ENCODE results near the gene ZNF428. TPM values are rescaled to one million over a fixed set of nuclear protein-coding genes. Genes with fewer than 3 reads are reported as not detected.

ZNF428 gene
- total RNA-seq, 1 donor from 2014 or later = 52.5 TPM

GRCh38 chr19:43574424-43575155 is 44.8 kb downstream of the ZNF428 start:
- TF ChIP-seq, protein P1, sequence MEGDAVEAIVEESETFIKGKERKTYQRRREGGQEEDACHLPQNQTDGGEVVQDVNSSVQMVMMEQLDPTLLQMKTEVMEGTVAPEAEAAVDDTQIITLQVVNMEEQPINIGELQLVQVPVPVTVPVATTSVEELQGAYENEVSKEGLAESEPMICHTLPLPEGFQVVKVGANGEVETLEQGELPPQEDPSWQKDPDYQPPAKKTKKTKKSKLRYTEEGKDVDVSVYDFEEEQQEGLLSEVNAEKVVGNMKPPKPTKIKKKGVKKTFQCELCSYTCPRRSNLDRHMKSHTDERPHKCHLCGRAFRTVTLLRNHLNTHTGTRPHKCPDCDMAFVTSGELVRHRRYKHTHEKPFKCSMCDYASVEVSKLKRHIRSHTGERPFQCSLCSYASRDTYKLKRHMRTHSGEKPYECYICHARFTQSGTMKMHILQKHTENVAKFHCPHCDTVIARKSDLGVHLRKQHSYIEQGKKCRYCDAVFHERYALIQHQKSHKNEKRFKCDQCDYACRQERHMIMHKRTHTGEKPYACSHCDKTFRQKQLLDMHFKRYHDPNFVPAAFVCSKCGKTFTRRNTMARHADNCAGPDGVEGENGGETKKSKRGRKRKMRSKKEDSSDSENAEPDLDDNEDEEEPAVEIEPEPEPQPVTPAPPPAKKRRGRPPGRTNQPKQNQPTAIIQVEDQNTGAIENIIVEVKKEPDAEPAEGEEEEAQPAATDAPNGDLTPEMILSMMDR (IDR thresholded peaks at IDR 0.05) = no peak
- peak overlapping the region; percentile 95 for H3K4me3 Mint-ChIP-seq (ENCODE audit: unreplicated experiment)
- no peaks in the 10 kb centered on the region for H3K36me3 Mint-ChIP-seq (ENCODE audit: low read depth)
- peak overlapping the region; percentile 92 for H3K27ac Mint-ChIP-seq (ENCODE audit: unreplicated experiment)
- no peaks in the 10 kb centered on the region for H3K9me3 Mint-ChIP-seq (ENCODE audit: low read depth)
- no peak for DNase-seq (ENCODE audit: low spot score)
- peaks cover 2% of the 10 kb centered on the region for H3K27me3 Mint-ChIP-seq (ENCODE audit: low read depth)
- H3K4me1 Mint-ChIP-seq (ENCODE audit: low read depth) = peaks cover 12% of the 10 kb centered on the region

GRCh38 chr19:43572171-43572588 is 47.2 kb downstream of the ZNF428 start:
- DNase-seq (ENCODE audit: low spot score) = no peak
- no peaks in the 10 kb centered on the region for H3K36me3 Mint-ChIP-seq (ENCODE audit: low read depth)
- TF ChIP-seq, protein P1 (IDR thresholded peaks at IDR 0.05) = no peak
- H3K4me1 Mint-ChIP-seq (ENCODE audit: low read depth) = peaks cover 12% of the 10 kb centered on the region
- no peak overlapping the region for H3K27ac Mint-ChIP-seq (ENCODE audit: unreplicated experiment)
- H3K9me3 Mint-ChIP-seq (ENCODE audit: low read depth) = no peaks in the 10 kb centered on the region
- H3K27me3 Mint-ChIP-seq (ENCODE audit: low read depth) = no peaks in the 10 kb centered on the region
- H3K4me3 Mint-ChIP-seq (ENCODE audit: unreplicated experiment) = no peak overlapping the region

DNA sequence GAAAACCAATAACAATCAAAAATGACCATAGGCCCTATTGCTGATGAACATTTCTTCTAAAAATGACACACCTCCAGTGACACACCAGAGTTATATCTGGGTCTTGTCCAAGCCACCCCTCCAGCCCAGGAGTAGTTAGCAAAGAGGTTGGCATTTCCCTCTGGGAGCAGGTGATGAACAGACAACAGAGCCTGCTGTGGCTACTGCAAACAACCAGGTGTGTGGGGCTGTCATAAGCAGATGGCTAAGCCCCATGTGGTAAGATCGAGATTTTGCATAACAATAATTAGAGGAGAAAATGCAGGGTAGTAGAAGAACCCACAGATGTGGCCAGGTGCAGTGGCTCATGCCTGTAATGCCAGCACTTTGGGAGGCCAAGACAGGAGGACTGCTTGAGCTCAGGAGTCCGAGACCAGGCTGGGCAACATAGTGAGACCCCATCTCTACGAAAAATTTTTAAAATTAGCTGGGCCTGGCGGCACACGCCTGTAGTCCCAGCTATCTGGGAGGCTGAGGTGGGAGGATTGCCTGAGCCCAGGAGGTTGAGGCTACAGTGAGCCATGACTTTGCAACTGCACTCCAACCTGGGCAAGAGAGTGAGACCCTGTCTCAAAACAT is 49.1 kb downstream of the ZNF428 start:
- DNase-seq (ENCODE audit: low spot score) = no peak
- Mint-ChIP-seq H3K4me1 (ENCODE audit: low read depth) (peaks cover 12% of the 10 kb centered on the region), H3K27ac (ENCODE audit: unreplicated experiment) (no peak overlapping the region), H3K9me3 (ENCODE audit: low read depth) (no peaks in the 10 kb centered on the region), H3K4me3 (ENCODE audit: unreplicated experiment) (no peak overlapping the region), H3K27me3 (ENCODE audit: low read depth) (no peaks in the 10 kb centered on the region), H3K36me3 (ENCODE audit: low read depth) (peaks cover 2% of the 10 kb centered on the region)
- TF ChIP-seq, protein P1 (IDR thresholded peaks at IDR 0.05) = no peak

GRCh38 chr19:43569657-43570056 is 49.8 kb downstream of the ZNF428 start:
- no peaks in the 10 kb centered on the region for H3K9me3 Mint-ChIP-seq (ENCODE audit: low read depth)
- no peak overlapping the region for H3K27ac Mint-ChIP-seq (ENCODE audit: unreplicated experiment)
- TF ChIP-seq, protein P1 (IDR thresholded peaks at IDR 0.05) = no peak
- no peak for DNase-seq (ENCODE audit: low spot score)
- H3K4me1 Mint-ChIP-seq (ENCODE audit: low read depth) = peaks cover 7% of the 10 kb centered on the region
- peaks cover 2% of the 10 kb centered on the region for H3K36me3 Mint-ChIP-seq (ENCODE audit: low read depth)
- no peak overlapping the region for H3K4me3 Mint-ChIP-seq (ENCODE audit: unreplicated experiment)
- H3K27me3 Mint-ChIP-seq (ENCODE audit: low read depth) = no peaks in the 10 kb centered on the region

DNA sequence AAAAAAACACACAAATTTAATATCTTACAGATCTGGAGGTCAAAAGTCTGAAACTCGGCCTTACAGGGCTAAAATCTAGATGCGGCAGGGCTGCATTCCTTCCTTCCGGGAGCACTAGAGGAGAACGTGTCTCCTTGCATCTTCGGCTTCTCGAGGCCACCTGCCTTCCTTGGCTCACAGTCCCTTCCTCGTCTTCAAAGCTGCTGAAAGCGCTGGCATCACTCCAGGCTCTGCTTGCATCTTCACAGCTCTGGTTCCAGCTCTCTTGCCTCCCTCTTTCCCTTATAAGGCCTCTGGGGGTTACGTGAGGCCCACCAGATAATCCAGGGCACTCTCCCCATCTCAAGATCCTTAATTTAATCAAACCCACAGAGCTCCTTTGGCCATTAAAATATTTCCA is 54.6 kb downstream of the ZNF428 start:
- peaks cover 9% of the 10 kb centered on the region for H3K36me3 Mint-ChIP-seq (ENCODE audit: low read depth)
- no peaks in the 10 kb centered on the region for H3K27me3 Mint-ChIP-seq (ENCODE audit: low read depth)
- H3K4me1 Mint-ChIP-seq (ENCODE audit: low read depth) = peaks cover 17% of the 10 kb centered on the region
- no peaks in the 10 kb centered on the region for H3K9me3 Mint-ChIP-seq (ENCODE audit: low read depth)
- no peak overlapping the region for H3K27ac Mint-ChIP-seq (ENCODE audit: unreplicated experiment)
- no peak for DNase-seq (ENCODE audit: low spot score)
- TF ChIP-seq, protein P1 (IDR thresholded peaks at IDR 0.05) = no peak
- no peak overlapping the region for H3K4me3 Mint-ChIP-seq (ENCODE audit: unreplicated experiment)

Measured in chondrocyte (in vitro differentiated cells).